ENCODE data around the gene SLC16A10.

- TF ChIP-seq GATA2 (IDR thresholded peaks at IDR 0.05; ENCODE audit: low read depth, low read length) (no peak), GATA3 (IDR thresholded peaks at IDR 0.05; ENCODE audit: low read depth, low read length) (no peak)
These were observed 161.5 kb downstream of the SLC16A10 start for GRCh38 chr6:111248789-111249188.
